H1 (cell line): ENCODE results near the gene POU6F2. TPM values are rescaled to one million over a fixed set of nuclear protein-coding genes. Genes with fewer than 3 reads are reported as not detected.

Experiments used
- CTCF ChIA-PET: fragments of 300-600 bp; sonication (Branson Sonifier 250); formaldehyde crosslinking; loops from one replicate; lab custom pipeline; 2021; ENCODE audit not compliant: partially characterized antibody; lab: Charles Lee
- POLR2A ChIA-PET: fragments of 300-600 bp; sonication (Branson Sonifier 250); formaldehyde crosslinking; loops from one replicate; lab custom pipeline; 2021; ENCODE audit warnings: inconsistent platforms; ENCODE audit not compliant: partially characterized antibody; lab: Charles Lee
- DNase-seq, 2 experiments: peaks; one replicate each; pipeline versions ENCODE4 v3.0.0 to v3.0.0-alpha.2; 2010 to 2022; ENCODE audit warnings: low spot score in 2 of 2, low read depth in 1 of 2, mixed read lengths in 1 of 2
- FAIRE-seq: peaks from 2 replicates; lab custom pipeline; 2011; peaks lifted over from hg19 to GRCh38; lab: Jason Lieb, UNC
- H2AFZ ChIP-seq: 2 replicates; pipeline ENCODE4 v1.8.1; 2012; ENCODE audit warnings: low read length, inconsistent platforms
- H2AK5ac ChIP-seq: 2 replicates; pipeline ENCODE4 v1.6.1; 2013; ENCODE audit warnings: low read depth, low read length
- H2BK120ac ChIP-seq: replicated peaks from 2 replicates; pipeline ENCODE3; 2013; ENCODE audit warnings: low read depth, low read length, inconsistent platforms
- H2BK12ac ChIP-seq: 2 replicates; pipeline ENCODE4 v1.6.1; 2013; ENCODE audit warnings: low read depth, low read length
- H2BK15ac ChIP-seq: 2 replicates; pipeline ENCODE4 v1.6.1; 2013; ENCODE audit warnings: low read length
- H2BK20ac ChIP-seq: 2 replicates; pipeline ENCODE4 v1.6.1; 2013; ENCODE audit warnings: low read length
- H2BK5ac ChIP-seq: 2 replicates; pipeline ENCODE4 v1.6.1; 2013; ENCODE audit warnings: low read depth, low read length
- H3K14ac ChIP-seq: 2 replicates; pipeline ENCODE4 v1.6.1; 2013; ENCODE audit warnings: inconsistent platforms; ENCODE audit not compliant: insufficient read length
- H3K18ac ChIP-seq: 2 replicates; pipeline ENCODE4 v1.6.1; 2013; ENCODE audit warnings: low read length; ENCODE audit errors: extremely low read depth
- H3K23ac ChIP-seq: 2 replicates; pipeline ENCODE4 v1.6.1; 2013; ENCODE audit warnings: inconsistent platforms; ENCODE audit not compliant: insufficient read length
- H3K23me2 ChIP-seq: 2 replicates; pipeline ENCODE4 v1.6.1; 2013; ENCODE audit warnings: low read depth, low read length
- H3K27ac ChIP-seq: 2 replicates; pipeline ENCODE4 v1.6.1; 2011; ENCODE audit warnings: low read depth, low read length, inconsistent platforms
- H3K27me3 ChIP-seq, 4 experiments: replicated peaks in 1 of 4; 1 replicate in 1 of 4; 2 replicates in 3 of 4; pipeline versions ENCODE4 v1.6.1 to v1.8.1; 2011 to 2013; ENCODE audit warnings: low read length in 3 of 4, mild to moderate bottlenecking in 3 of 4, inconsistent platforms in 2 of 4, mixed read lengths in 2 of 4, moderate library complexity in 1 of 4; ENCODE audit not compliant: control insufficient read depth in 3 of 4, insufficient read depth in 3 of 4; ENCODE audit errors: extremely low read depth in 1 of 4
- H3K36me3 ChIP-seq, 4 experiments: 2 replicates each; pipeline versions ENCODE4 v1.6.1 to v1.8.1; 2011 to 2013; ENCODE audit warnings: mild to moderate bottlenecking in 4 of 4, low read length in 3 of 4, moderate library complexity in 2 of 4, control low read depth in 1 of 4, inconsistent platforms in 1 of 4; ENCODE audit not compliant: insufficient read depth in 4 of 4, control insufficient read depth in 2 of 4
- H3K4ac ChIP-seq: replicated peaks from 2 replicates; pipeline ENCODE3; 2013; ENCODE audit warnings: low read length, low read depth, mixed read lengths, inconsistent platforms; ENCODE audit not compliant: insufficient read length
- H3K4me1 ChIP-seq, 4 experiments: replicated peaks in 1 of 4; 1 replicate in 1 of 4; 2 replicates in 3 of 4; pipeline versions ENCODE4 v1.6.1 to v1.8.1; 2011 to 2013; ENCODE audit warnings: low read length in 3 of 4, inconsistent platforms in 2 of 4, mixed read lengths in 1 of 4; ENCODE audit not compliant: insufficient read depth in 4 of 4, control insufficient read depth in 3 of 4
- H3K4me2 ChIP-seq, 2 experiments: 2 replicates each; pipeline versions ENCODE4 v1.6.1 to v1.8.1; 2011 to 2013; ENCODE audit warnings: low read depth in 2 of 2, low read length in 2 of 2, control low read depth in 1 of 2, inconsistent platforms in 1 of 2, mild to moderate bottlenecking in 1 of 2; ENCODE audit not compliant: insufficient read depth in 1 of 2
- H3K4me3 ChIP-seq, 4 experiments: fragments of 200-600, 300-600 bp in 1 of 4; sonication (generic), shearing (Covaris generic), sonication (Bioruptor Twin) in 1 of 4; 2 replicates each; pipeline versions ENCODE4 v1.5.1 to v1.8.1; 2011 to 2016; ENCODE audit warnings: low read length in 4 of 4, low read depth in 3 of 4, control low read depth in 2 of 4, inconsistent platforms in 2 of 4, mild to moderate bottlenecking in 2 of 4, mixed read lengths in 1 of 4, moderate library complexity in 1 of 4; ENCODE audit not compliant: insufficient read depth in 2 of 4; ENCODE audit errors: extremely low read depth in 1 of 4
- H3K56ac ChIP-seq: replicated peaks from 2 replicates; pipeline ENCODE3; 2013; ENCODE audit warnings: low read depth, mild to moderate bottlenecking, mixed read lengths, low read length, inconsistent platforms; ENCODE audit not compliant: insufficient read length
- H3K79me1 ChIP-seq: 2 replicates; pipeline ENCODE4 v1.6.1; 2013; ENCODE audit warnings: low read depth, low read length, control low read depth
- H3K79me2 ChIP-seq, 2 experiments: 2 replicates each; pipeline versions ENCODE4 v1.6.1 to v1.8.1; 2012 to 2013; ENCODE audit warnings: low read length in 2 of 2, mild to moderate bottlenecking in 2 of 2, inconsistent platforms in 1 of 2; ENCODE audit not compliant: insufficient read depth in 2 of 2, control insufficient read depth in 1 of 2
- H3K9ac ChIP-seq, 4 experiments: replicated peaks in 1 of 4; 1 replicate in 1 of 4; 2 replicates in 3 of 4; pipeline versions ENCODE4 v1.6.1 to v1.8.1; 2011 to 2013; ENCODE audit warnings: low read depth in 3 of 4, low read length in 3 of 4, control low read depth in 2 of 4, mild to moderate bottlenecking in 2 of 4, moderate library complexity in 2 of 4, inconsistent platforms in 1 of 4; ENCODE audit errors: extremely low read depth in 1 of 4
- H3K9me3 ChIP-seq, 2 experiments: 2 replicates each; pipeline versions ENCODE4 v1.6.1 to v1.8.1; 2012 to 2013; ENCODE audit warnings: mild to moderate bottlenecking in 2 of 2, moderate library complexity in 2 of 2, control low read depth in 1 of 2, inconsistent platforms in 1 of 2, low read depth in 1 of 2, low read length in 1 of 2, mixed read lengths in 1 of 2; ENCODE audit not compliant: insufficient read depth in 2 of 2
- H4K20me1 ChIP-seq, 2 experiments: replicated peaks in 1 of 2; 2 replicates each; pipeline versions ENCODE3 to v1.8.1; 2011 to 2013; ENCODE audit warnings: inconsistent platforms in 2 of 2, low read length in 2 of 2, mild to moderate bottlenecking in 1 of 2; ENCODE audit not compliant: insufficient read depth in 2 of 2, control insufficient read depth in 1 of 2
- H4K5ac ChIP-seq: 2 replicates; pipeline ENCODE4 v1.6.1; 2013; ENCODE audit warnings: low read length, low read depth, mixed read lengths, inconsistent platforms; ENCODE audit not compliant: insufficient read length
- H4K8ac ChIP-seq: 2 replicates; pipeline ENCODE4 v1.8.0; 2013; ENCODE audit warnings: mild to moderate bottlenecking, moderate library complexity, low read length, inconsistent platforms; ENCODE audit not compliant: insufficient read depth; ENCODE audit errors: extremely low read depth
- H4K91ac ChIP-seq: replicated peaks from 2 replicates; pipeline ENCODE3; 2013; ENCODE audit warnings: low read length, mixed read lengths, inconsistent platforms; ENCODE audit not compliant: insufficient read length
- CEBPB ChIP-seq: IDR thresholded peaks from 2 replicates; pipeline ENCODE4 v1.6.1; 2012; ENCODE audit warnings: low read depth, low read length
- WGBS, 2 experiments: shearing (Covaris generic) in 1 of 2; methylation state at CpG; one replicate each; pipeline versions ENCODE4 v1.1.6 to v1.1.7; 2013 to 2015; ENCODE audit warnings: low lambda C conversion rate in 2 of 2, mixed read lengths in 2 of 2, inconsistent platforms in 1 of 2, low coverage in 1 of 2, missing lambda C conversion rate in 1 of 2; ENCODE audit not compliant: insufficient replicate concordance in 2 of 2, insufficient coverage in 1 of 2, insufficient read length in 1 of 2; ENCODE audit errors: extremely low coverage in 1 of 2, missing lambda C conversion rate in 1 of 2; 5-methylcytosine and 5-hydroxymethylcytosine counted together
- polyA plus RNA-seq, 7 experiments: library from polyadenylated mRNA; depleted of rRNA in 3 of 7; stranded (reverse) in 5 of 7; unstranded in 2 of 7; fragments of >200 nt in 5 of 7; fragments of 200-250 nt in 2 of 7; gene quantifications; 1 replicate in 5 of 7; 2 replicates in 1 of 7; 4 replicates in 1 of 7; pipeline versions ENCODE4 v1.2.1 to v1.2.3, GENCODE V29; 2011 to 2013; ENCODE audit warnings: missing spikeins in 2 of 7, mixed read lengths in 2 of 7
- total RNA-seq: library from RNA; stranded (reverse); fragmentation: NEBNext Ultra II Directional; extraction: Animal tissue kit (Norgen Biotek cat#: 25700); gene quantifications from 2 replicates; pipeline ENCODE4 v1.2.1, GENCODE V29; 2021
- TF ChIP-seq, protein P1 (sequence below): IDR thresholded peaks from 2 replicates; pipeline ENCODE4 v1.6.1; 2011; ENCODE audit warnings: low read depth, mild to moderate bottlenecking, low read length; ENCODE audit not compliant: insufficient read depth

Gene POU6F2
- total and polyA plus RNA-seq, 2 of the 8 experiments (the other 6 are each of a cell fraction or from before 2014, with no cell fraction given) = 1.1 to 2.0 TPM

GRCh38 chr7:39342763-39343162, 365.1 kb downstream of the POU6F2 start:
- Histone ChIP-seq H3K9me3 (no peaks in the 10 kb centered on the region), H3K4me3 (no peak overlapping the region), H2BK12ac (no peak overlapping the region), H3K27me3 (no peaks in the 10 kb centered on the region), H4K20me1 (no peaks in the 10 kb centered on the region), H2BK20ac (no peak overlapping the region), H2AK5ac (no peak overlapping the region), H3K23ac (no peak overlapping the region), H4K8ac (no peak overlapping the region), H2BK5ac (no peak overlapping the region), H2BK15ac (no peak overlapping the region), H4K5ac (no peak overlapping the region), H3K14ac (no peak overlapping the region), H3K4me2 (no peak overlapping the region), H3K79me2 (no peaks in the 10 kb centered on the region), H3K23me2 (no peaks in the 10 kb centered on the region), H2AFZ (no peak overlapping the region), H3K18ac (0 out of 2 replicates have a peak overlapping the region, but pooled peaks have one; percentile 34), H3K79me1 (no peaks in the 10 kb centered on the region), H3K9ac (no peak overlapping the region), H2BK120ac (no peak overlapping the region), H3K4me1 (peaks cover 0 to 3% (median 0%) of the 10 kb centered on the region in 4 experiments; a peak in 1 of 7 replicates), H3K36me3 (no peaks in the 10 kb centered on the region)
- no peak for DNase-seq
- TF ChIP-seq, protein P1, sequence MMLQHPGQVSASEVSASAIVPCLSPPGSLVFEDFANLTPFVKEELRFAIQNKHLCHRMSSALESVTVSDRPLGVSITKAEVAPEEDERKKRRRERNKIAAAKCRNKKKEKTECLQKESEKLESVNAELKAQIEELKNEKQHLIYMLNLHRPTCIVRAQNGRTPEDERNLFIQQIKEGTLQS = no peak
- TF ChIP-seq CEBPB = no peak
- TF ChIP-seq, all 59 proteins: peak for 0
- no peak for FAIRE-seq
- 85% methylated on average over 3 of the region's 3 CpGs; no CpG with 5 or more reads in 1 of the 2 experiments for WGBS, 2 experiments
- Histone ChIP-seq H3K4ac (no peak overlapping the region), H3K56ac (no peak overlapping the region), H3K27ac (no peak overlapping the region), H4K91ac (no peak overlapping the region)
- POLR2A ChIA-PET = no interaction called here
- CTCF ChIA-PET = no interaction called here
